HepG2 (cell line): ENCODE results near the gene C2orf74. TPM values are rescaled to one million over a fixed set of nuclear protein-coding genes. Genes with fewer than 3 reads are reported as not detected.

Experiments used
- BORCS8-MEF2B ChIP-seq: sonication (generic); formaldehyde crosslinking; IDR thresholded peaks from 2 replicates; pipeline ENCODE4 v1.8.0; 2022; ENCODE audit warnings: mild to moderate bottlenecking, missing genetic modification reagents
- ETS1 ChIP-seq: sonication (generic); formaldehyde crosslinking; IDR thresholded peaks from 2 replicates; pipeline ENCODE4 v1.4.0; 2020; ENCODE audit warnings: missing genetic modification reagents
- EZH2 ChIP-seq: conservative IDR thresholded peaks from 2 replicates; pipeline ENCODE4 v1.6.1; 2012; ENCODE audit warnings: mild to moderate bottlenecking, low read depth, low read length, moderate library complexity
- HIVEP1 ChIP-seq: sonication (generic); formaldehyde crosslinking; IDR thresholded peaks from 2 replicates; pipeline ENCODE4 v1.4.0; 2020; ENCODE audit warnings: mild to moderate bottlenecking, missing genetic modification reagents
- MNT ChIP-seq: fragments of 450-650 bp; IDR thresholded peaks from 2 replicates; pipeline ENCODE4 v1.6.1; 2016
- NPAS2 ChIP-seq: sonication (generic); formaldehyde crosslinking; IDR thresholded peaks from 2 replicates; pipeline ENCODE4 v1.8.0; 2022; ENCODE audit warnings: mild to moderate bottlenecking, missing genetic modification reagents, borderline replicate concordance
- RFXANK ChIP-seq: IDR thresholded peaks from 2 replicates; pipeline ENCODE4 v1.6.1; 2016
- RXRB ChIP-seq: IDR thresholded peaks from 2 replicates; pipeline ENCODE4 v1.6.1; 2016; ENCODE audit warnings: borderline replicate concordance, missing genetic modification reagents, missing compliant biosample characterization
- SRSF1 ChIP-seq: fragments of 200-400 bp; formaldehyde crosslinking; optimal IDR thresholded peaks from 2 replicates; pipeline ENCODE3; 2017; ENCODE audit warnings: mild to moderate bottlenecking, low read depth, low read length, moderate library complexity
- TFDP1 ChIP-seq: IDR thresholded peaks from 2 replicates; pipeline ENCODE4 v1.6.1; 2016; ENCODE audit warnings: missing compliant biosample characterization, missing genetic modification reagents, borderline replicate concordance
- ZBTB10 ChIP-seq: sonication (generic); formaldehyde crosslinking; IDR thresholded peaks from 2 replicates; pipeline ENCODE4 v1.4.0; 2020; ENCODE audit warnings: missing genetic modification reagents, borderline replicate concordance
- ZFP91 ChIP-seq: sonication (generic); formaldehyde crosslinking; IDR thresholded peaks from 2 replicates; pipeline ENCODE4 v1.9.0; 2022; ENCODE audit warnings: missing genetic modification reagents, mild to moderate bottlenecking, borderline replicate concordance
- ZNF10 ChIP-seq: sonication (generic); formaldehyde crosslinking; IDR thresholded peaks from 2 replicates; pipeline ENCODE4 v1.4.0; 2020; ENCODE audit warnings: mild to moderate bottlenecking, low read depth, missing genetic modification reagents, borderline replicate concordance
- ZNF235 ChIP-seq: sonication (generic); formaldehyde crosslinking; IDR thresholded peaks from 2 replicates; pipeline ENCODE4 v1.8.1; 2023; ENCODE audit warnings: mild to moderate bottlenecking, missing genetic modification reagents, borderline replicate concordance
- ZNF383 ChIP-seq: sonication (generic); formaldehyde crosslinking; IDR thresholded peaks from 2 replicates; pipeline ENCODE4 v1.4.0; 2020; ENCODE audit warnings: missing genetic modification reagents, mild to moderate bottlenecking, borderline replicate concordance
- ZNF547 ChIP-seq: sonication (generic); formaldehyde crosslinking; IDR thresholded peaks from 2 replicates; pipeline ENCODE4 v1.5.1; 2020; ENCODE audit warnings: mild to moderate bottlenecking, missing genetic modification reagents
- ZNF598 ChIP-seq: sonication (generic); formaldehyde crosslinking; IDR thresholded peaks from 2 replicates; pipeline ENCODE4 v1.5.1; 2020; ENCODE audit warnings: mild to moderate bottlenecking, missing genetic modification reagents, borderline replicate concordance
- ZNF740 ChIP-seq: sonication (generic); formaldehyde crosslinking; IDR thresholded peaks from 2 replicates; pipeline ENCODE4 v1.4.0; 2020; ENCODE audit warnings: missing genetic modification reagents
- ZNF747 ChIP-seq: sonication (generic); formaldehyde crosslinking; IDR thresholded peaks from 2 replicates; pipeline ENCODE4 v1.8.1; 2023; ENCODE audit warnings: missing genetic modification reagents, mild to moderate bottlenecking, borderline replicate concordance
- ZNF772 ChIP-seq: sonication (generic); formaldehyde crosslinking; IDR thresholded peaks from 2 replicates; pipeline ENCODE4 v1.5.0; 2020; ENCODE audit warnings: mild to moderate bottlenecking, missing genetic modification reagents
- ZNF788 ChIP-seq: sonication (generic); formaldehyde crosslinking; IDR thresholded peaks from 2 replicates; pipeline ENCODE4 v1.5.0; 2020; ENCODE audit warnings: mild to moderate bottlenecking, missing genetic modification reagents, borderline replicate concordance
- polyA plus RNA-seq, 8 experiments: library from polyadenylated mRNA; depleted of rRNA in 3 of 8; stranded (reverse) in 7 of 8; unstranded in 1 of 8; fragments of >200 nt; fragmentation: Illumina TruSeq in 4 of 8; extraction: Trizol in 4 of 8; gene quantifications; 2 replicates each; pipeline versions ENCODE4 v1.2.1 to v1.2.3, GENCODE V29; 2011 to 2016; ENCODE audit warnings: low read depth in 4 of 8, missing spikeins in 1 of 8, mixed read lengths in 1 of 8; ENCODE audit not compliant: insufficient read depth in 1 of 8
- total RNA-seq, 5 experiments: library from RNA; depleted of rRNA; stranded (reverse); fragments of >200 nt; fragmentation: Illumina TruSeq; extraction: Trizol; gene quantifications; 2 replicates each; pipeline ENCODE4 v1.2.3, GENCODE V29; 2016; ENCODE audit warnings: low read depth in 1 of 5

The C2orf74 gene
- total and polyA plus RNA-seq, 2 of the 13 experiments (the other 11 are each of a cell fraction or from before 2014, with no cell fraction given), result 10.6 to 13.8 TPM

GRCh38 chr2:61144697-61145268 is 17.2 kb upstream of the C2orf74 start (continued):
- no peak for TF ChIP-seq TFDP1
- TF ChIP-seq ZNF740, result no peak
- TF ChIP-seq NPAS2 (CRISPR knock-in tag), result no peak
- peak; percentile 71; the same call in 1 of the 2 replicates for TF ChIP-seq HIVEP1 (CRISPR knock-in tag)
- no peak for TF ChIP-seq EZH2
- TF ChIP-seq ZBTB10 (CRISPR knock-in tag), result no peak
- no peak for TF ChIP-seq ZNF383 (CRISPR knock-in tag)
- peak; percentile 34; the same call in 1 of the 2 replicates for TF ChIP-seq MNT
- TF ChIP-seq RXRB (CRISPR knock-in tag), result no peak; the same call in 1 of the 2 replicates
- no peak for TF ChIP-seq ZFP91
- no peak for TF ChIP-seq ZNF547
- TF ChIP-seq ETS1, result no peak
- TF ChIP-seq ZNF747, result peak; percentile 52; the same call in 1 of the 2 replicates
- TF ChIP-seq RFXANK (CRISPR knock-in tag), result 0 out of 2 replicates have a peak, but pooled peaks have one; percentile 49
- no peak for TF ChIP-seq ZNF10
- no peak for TF ChIP-seq BORCS8-MEF2B (CRISPR knock-in tag)
- TF ChIP-seq ZNF235 (CRISPR knock-in tag), result no peak
- TF ChIP-seq ZNF772, result 0 out of 2 replicates have a peak, but pooled peaks have one; percentile 57
- no peak for TF ChIP-seq ZNF788 (CRISPR knock-in tag)
- TF ChIP-seq SRSF1, result peak; percentile 66
- 0 out of 2 replicates have a peak, but pooled peaks have one; percentile 71 for TF ChIP-seq ZNF598 (CRISPR knock-in tag)
